GM12873 (cell line): ENCODE measurements around the gene SERPINB2.

Source experiments
- TF ChIP-seq, protein P1 (sequence below): IDR thresholded peaks from 2 replicates; pipeline ENCODE4 v1.5.1; 2012; ENCODE audit warnings: low read depth, mild to moderate bottlenecking, moderate library complexity, low read length, control low read depth; ENCODE audit not compliant: insufficient read depth; ENCODE audit errors: missing control alignments

SERPINB2 gene

DNA sequence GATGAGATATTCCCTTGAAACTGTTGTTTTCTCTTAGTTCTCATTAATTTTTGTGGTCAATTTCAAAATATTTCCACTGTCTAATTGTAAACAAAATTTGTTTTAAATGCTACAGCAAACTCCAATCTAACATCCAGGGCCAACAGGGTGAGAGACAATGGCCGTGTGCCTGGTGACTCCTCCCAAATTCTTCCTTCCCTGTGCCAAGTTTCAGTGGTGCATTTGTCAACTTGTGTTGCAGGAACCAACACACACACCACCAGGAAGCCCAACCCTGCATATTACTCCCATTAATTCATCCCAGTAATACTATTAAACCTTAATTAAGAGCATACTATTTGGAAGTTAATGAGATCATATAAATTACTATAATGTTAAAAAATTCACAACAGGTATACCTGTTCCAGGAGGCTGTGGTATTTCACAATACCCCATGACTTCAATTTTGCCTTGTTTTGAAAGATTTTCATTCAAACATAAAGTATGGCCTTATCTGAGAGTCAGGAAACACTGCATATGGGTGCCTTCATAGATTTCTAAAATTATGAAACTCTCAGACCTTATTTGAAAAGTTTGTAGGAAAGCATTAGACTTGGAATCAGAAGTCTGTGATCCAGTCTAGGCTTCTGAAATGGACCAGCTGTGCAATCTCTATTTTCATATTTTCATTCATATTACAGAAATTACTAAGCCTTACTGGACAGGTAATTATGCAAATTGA is 1.1 kb downstream of the SERPINB2 start:
- TF ChIP-seq, protein P1, sequence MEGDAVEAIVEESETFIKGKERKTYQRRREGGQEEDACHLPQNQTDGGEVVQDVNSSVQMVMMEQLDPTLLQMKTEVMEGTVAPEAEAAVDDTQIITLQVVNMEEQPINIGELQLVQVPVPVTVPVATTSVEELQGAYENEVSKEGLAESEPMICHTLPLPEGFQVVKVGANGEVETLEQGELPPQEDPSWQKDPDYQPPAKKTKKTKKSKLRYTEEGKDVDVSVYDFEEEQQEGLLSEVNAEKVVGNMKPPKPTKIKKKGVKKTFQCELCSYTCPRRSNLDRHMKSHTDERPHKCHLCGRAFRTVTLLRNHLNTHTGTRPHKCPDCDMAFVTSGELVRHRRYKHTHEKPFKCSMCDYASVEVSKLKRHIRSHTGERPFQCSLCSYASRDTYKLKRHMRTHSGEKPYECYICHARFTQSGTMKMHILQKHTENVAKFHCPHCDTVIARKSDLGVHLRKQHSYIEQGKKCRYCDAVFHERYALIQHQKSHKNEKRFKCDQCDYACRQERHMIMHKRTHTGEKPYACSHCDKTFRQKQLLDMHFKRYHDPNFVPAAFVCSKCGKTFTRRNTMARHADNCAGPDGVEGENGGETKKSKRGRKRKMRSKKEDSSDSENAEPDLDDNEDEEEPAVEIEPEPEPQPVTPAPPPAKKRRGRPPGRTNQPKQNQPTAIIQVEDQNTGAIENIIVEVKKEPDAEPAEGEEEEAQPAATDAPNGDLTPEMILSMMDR, result no peak

DNA sequence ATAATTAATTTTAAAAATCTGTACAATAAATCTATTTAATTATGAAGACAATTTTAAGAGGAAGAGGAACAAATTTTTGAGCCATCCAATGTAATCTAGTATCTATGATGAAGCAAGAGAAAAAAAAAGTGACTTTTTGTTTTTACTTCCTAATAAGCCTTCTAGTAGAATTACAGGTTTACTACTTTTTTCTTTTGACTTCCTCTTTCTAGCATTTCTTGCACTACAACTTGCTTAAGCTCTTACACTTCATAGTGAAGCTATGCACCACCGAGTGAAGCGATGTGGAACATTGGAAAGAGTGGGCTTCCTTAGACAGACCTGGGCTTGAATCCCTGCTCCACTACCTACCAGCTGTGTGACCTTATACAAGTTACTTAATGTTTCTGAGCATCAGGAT is 2.1 kb downstream of the SERPINB2 start:
- TF ChIP-seq, protein P1, result no peak

DNA sequence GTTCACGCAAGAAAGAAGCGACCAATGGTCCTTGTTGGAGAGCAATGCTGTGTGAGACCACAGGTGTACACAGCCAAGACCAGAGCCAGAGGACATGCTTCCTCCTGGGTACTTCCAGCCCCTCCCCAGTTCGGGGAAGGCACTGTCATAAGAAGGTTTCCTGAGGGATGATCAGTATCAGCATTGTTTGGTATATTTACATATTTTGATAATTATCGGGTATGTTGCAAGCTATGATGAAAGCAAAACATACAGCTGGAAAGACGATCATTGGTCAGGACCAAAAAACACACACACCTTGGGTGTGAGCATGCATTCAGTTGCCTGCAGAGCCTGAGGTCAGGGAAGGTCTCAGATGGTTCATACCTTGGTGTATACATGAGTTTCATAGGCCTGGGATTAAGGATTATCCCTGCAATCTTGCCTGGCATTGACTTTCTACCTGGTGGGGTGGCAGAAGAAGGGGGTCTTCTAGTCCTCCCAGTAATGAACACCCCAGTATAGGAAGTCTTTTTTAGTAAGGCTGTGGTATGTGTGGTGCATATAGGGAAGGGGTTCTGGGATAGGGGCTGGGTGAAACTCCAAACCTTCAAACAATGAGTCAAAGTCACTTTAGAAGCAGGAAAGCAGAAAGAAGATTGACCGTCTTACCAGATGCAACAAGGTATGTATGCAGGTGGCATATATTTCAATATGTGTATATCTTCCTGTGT is 2.9 kb downstream of the SERPINB2 start:
- TF ChIP-seq, protein P1, result no peak

DNA sequence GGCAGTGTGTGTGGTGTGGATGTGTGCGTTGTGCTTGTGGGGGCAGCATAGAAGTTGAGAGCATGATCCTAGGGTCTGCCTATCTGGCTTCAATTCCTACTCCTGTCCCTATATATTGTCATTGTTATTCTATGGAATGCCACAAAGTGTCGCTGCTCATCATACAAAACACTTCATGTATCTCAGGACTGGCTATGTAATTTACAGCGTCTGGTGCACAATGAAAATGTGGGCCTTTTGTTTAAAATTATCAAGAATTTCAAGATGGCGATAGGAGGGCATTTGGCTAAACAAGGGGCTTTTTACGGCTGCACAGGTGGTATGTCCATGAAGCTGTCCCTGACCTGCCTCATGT is 3.4 kb downstream of the SERPINB2 start:
- TF ChIP-seq, protein P1, result peak; percentile 5

DNA sequence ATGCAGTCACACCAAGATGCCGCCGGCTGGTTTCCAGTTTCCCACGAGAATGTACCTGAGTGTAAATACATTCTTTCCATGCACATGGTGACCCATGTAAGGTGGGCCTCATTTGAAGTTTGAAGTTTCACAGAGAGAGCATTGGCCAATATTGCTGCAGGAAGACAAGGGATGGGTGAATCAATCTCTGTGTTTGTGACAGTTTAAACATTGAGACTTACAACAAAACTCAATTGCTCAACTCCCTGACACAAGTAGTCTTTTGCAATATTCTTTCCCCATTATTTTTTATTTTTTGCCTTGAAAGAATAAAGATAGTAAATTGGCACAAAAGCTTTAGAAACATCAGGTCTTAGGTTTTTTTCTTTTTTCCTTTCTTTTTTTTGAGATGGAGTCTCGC is 5.1 kb downstream of the SERPINB2 start:
- TF ChIP-seq, protein P1, result no peak

DNA sequence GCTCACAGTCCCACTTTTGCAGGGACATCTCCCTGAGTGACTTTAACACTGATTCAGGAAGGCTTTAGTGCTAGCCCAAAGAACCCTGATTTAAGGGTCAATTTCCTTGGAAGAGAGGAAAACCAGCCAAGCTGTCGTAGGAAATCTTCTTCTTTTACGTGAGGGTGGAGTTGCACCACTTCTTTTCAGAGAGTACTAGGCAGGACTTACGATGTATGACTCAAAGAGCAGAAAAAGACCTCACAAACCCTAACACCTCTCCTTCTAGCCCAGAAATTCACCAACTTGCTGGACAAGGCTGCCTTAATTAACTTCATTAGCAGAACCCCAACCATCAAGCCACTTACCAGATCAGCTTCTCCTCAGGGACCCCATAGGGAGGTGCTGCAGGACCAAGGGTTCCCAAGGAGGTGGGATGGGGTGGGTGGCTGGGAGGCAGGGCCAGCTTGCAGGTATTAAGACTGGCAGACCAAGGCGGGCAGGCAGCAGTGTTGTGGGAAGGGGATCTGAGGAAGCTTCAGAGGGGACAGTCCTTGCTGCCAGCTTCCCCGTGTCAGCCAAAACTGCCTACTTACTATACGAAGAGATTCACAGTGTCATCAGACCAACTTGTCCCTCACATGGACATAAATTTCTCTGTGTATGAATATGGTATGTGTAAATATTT is 6.7 kb downstream of the SERPINB2 start:
- TF ChIP-seq, protein P1, result no peak

DNA sequence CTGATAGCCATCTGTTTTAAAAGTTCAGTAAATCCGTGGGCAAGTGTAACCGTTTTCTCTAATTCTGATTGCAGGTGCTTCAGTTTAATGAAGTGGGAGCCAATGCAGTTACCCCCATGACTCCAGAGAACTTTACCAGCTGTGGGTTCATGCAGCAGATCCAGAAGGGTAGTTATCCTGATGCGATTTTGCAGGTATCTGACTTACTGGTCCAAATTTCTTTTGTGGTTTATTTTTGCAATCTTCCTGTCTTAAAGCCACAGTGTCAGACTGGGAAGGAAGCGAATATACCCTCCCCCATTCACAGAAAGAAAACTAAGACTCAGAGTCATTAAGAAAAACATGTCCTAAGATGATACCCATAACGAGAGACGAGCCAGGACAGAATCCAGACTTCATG is 7.7 kb downstream of the SERPINB2 start:
- TF ChIP-seq, protein P1, result no peak
